K562 (cell line): ENCODE measurements around the gene CIAPIN1. TPM values are rescaled to one million over a fixed set of nuclear protein-coding genes. Genes with fewer than 3 reads are reported as not detected.

Source experiments
- ATAC-seq: fragments of 200-7000 bp; cut with Tn5 transposase; 3 replicates; pipeline ENCODE4 v1.9.1; 2020; ENCODE audit warnings: moderate library complexity
- BruUV-seq: library from RNA; stranded (reverse); fragments of 400-500 nt; replicated peaks from 2 replicates; lab custom pipeline; 2021; lab: Mats Ljungman, UMichigan
- CTCF ChIA-PET: fragments of 300-600 bp; formaldehyde crosslinking; extraction: SDS; loops from one replicate; lab custom pipeline; 2021; ENCODE audit warnings: low intra/inter-chr PET ratio; lab: Yijun Ruan, JAX
- POLR2A ChIA-PET: fragments of 300-600, 350-650 bp; sonication (Branson Sonifier 250); formaldehyde crosslinking; extraction: SDS; loops from one replicate; lab custom pipeline; 2021; ENCODE audit warnings: antibody characterized with exemption, inconsistent platforms; lab: Yijun Ruan, JAX
- DNase-seq, 4 experiments: peaks; one replicate each; pipeline versions ENCODE4 v3.0.0 to v3.0.0-alpha.2; 2011 to 2018; ENCODE audit warnings: low spot score in 3 of 4, mixed read lengths in 3 of 4; ENCODE audit errors: extremely low read depth in 1 of 4
- FAIRE-seq: peaks from 2 replicates; lab custom pipeline; 2011; peaks lifted over from hg19 to GRCh38; lab: Jason Lieb, UNC
- H2AFZ ChIP-seq: 2 replicates; pipeline ENCODE4 v1.6.0; 2011; ENCODE audit warnings: low read depth, low read length, control low read depth, inconsistent platforms
- H3K27ac ChIP-seq: fragments of 200-600 bp; 3 replicates; pipeline ENCODE4 v1.8.0; 2011; ENCODE audit warnings: low read depth, mild to moderate bottlenecking, control low read depth, inconsistent platforms, low read length, moderate library complexity, mixed read lengths; ENCODE audit errors: extremely low read depth
- H3K27me3 ChIP-seq, 2 experiments: fragments of 300-600 bp in 1 of 2; 2 replicates in 1 of 2; 3 replicates in 1 of 2; pipeline versions ENCODE4 v1.6.0 to v1.8.0; 2011; ENCODE audit warnings: inconsistent platforms in 2 of 2, low read length in 2 of 2, mild to moderate bottlenecking in 1 of 2, mixed read lengths in 1 of 2, moderate library complexity in 1 of 2; ENCODE audit not compliant: control insufficient read depth in 2 of 2, insufficient read depth in 2 of 2
- H3K36me3 ChIP-seq: fragments of 300-600 bp; 3 replicates; pipeline ENCODE4 v1.8.0; 2011; ENCODE audit warnings: mild to moderate bottlenecking, low read length, inconsistent platforms; ENCODE audit not compliant: control insufficient read depth, insufficient read depth
- H3K4me1 ChIP-seq, 2 experiments: fragments of 200-600 bp in 1 of 2; replicated peaks in 1 of 2; 2 replicates in 1 of 2; 3 replicates in 1 of 2; pipeline versions ENCODE4 v1.5.1 to v1.8.0; 2011; ENCODE audit warnings: inconsistent platforms in 2 of 2, low read length in 2 of 2, mild to moderate bottlenecking in 1 of 2, mixed read lengths in 1 of 2, moderate library complexity in 1 of 2; ENCODE audit not compliant: control insufficient read depth in 2 of 2, insufficient read depth in 2 of 2
- H3K4me2 ChIP-seq: 2 replicates; pipeline ENCODE4 v1.6.1; 2011; ENCODE audit warnings: low read length, control low read depth, inconsistent platforms, mixed read lengths; ENCODE audit not compliant: insufficient read depth
- H3K4me3 ChIP-seq: fragments of 200-600 bp; sonication (generic), shearing (Covaris generic); 2 replicates; pipeline ENCODE4 v1.5.1; 2016; ENCODE audit warnings: control low read depth, inconsistent platforms
- H3K79me2 ChIP-seq: fragments of 200-600 bp; 3 replicates; pipeline ENCODE4 v1.8.0; 2011; ENCODE audit warnings: low read length, inconsistent platforms; ENCODE audit not compliant: control insufficient read depth, insufficient read depth
- H3K9ac ChIP-seq, 2 experiments: 2 replicates each; pipeline versions ENCODE4 v1.6.0 to v1.6.1; 2011; ENCODE audit warnings: low read depth in 2 of 2, low read length in 2 of 2, control low read depth in 1 of 2, inconsistent platforms in 1 of 2, mild to moderate bottlenecking in 1 of 2, mixed read lengths in 1 of 2; ENCODE audit not compliant: insufficient read depth in 1 of 2
- H3K9me1 ChIP-seq: one replicate; pipeline ENCODE4 v1.6.0; 2011; ENCODE audit warnings: inconsistent platforms, mild to moderate bottlenecking, low read length, moderate library complexity; ENCODE audit not compliant: control insufficient read depth, insufficient read depth
- H3K9me3 ChIP-seq: replicated peaks from 2 replicates; pipeline ENCODE4 v1.5.1; 2011; ENCODE audit warnings: low read depth, low read length, inconsistent platforms; ENCODE audit not compliant: control insufficient read depth, insufficient read depth
- H4K20me1 ChIP-seq: replicated peaks from 2 replicates; pipeline ENCODE4 v1.6.1; 2011; ENCODE audit warnings: low read length, inconsistent platforms, mixed read lengths; ENCODE audit not compliant: control insufficient read depth, insufficient read depth
- RBM15 ChIP-seq: fragments of 200-400 bp; formaldehyde crosslinking; IDR thresholded peaks from 2 replicates; pipeline ENCODE4 v1.6.1; 2018; ENCODE audit warnings: mild to moderate bottlenecking, low read length, moderate library complexity; ENCODE audit not compliant: insufficient read depth
- ZHX1 ChIP-seq: fragments of 150-350 bp; conservative IDR thresholded peaks from 2 replicates; pipeline ENCODE4 v1.6.1; 2014; ENCODE audit warnings: low read length
- WGBS: fragments of 100-300 bp; shearing (Covaris generic); methylation state at CpG from one replicate; pipeline ENCODE4 v1.1.6; 2016; ENCODE audit warnings: low coverage, mixed read lengths; ENCODE audit not compliant: insufficient coverage; ENCODE audit errors: missing lambda C conversion rate; 5-methylcytosine and 5-hydroxymethylcytosine counted together
- in situ Hi-C: fragments of 300-500 bp; cut with MboI; formaldehyde crosslinking; loops from 4 replicates; pipeline ENCODE4 v1.15.0; 2018; ENCODE audit warnings: inconsistent platforms, mixed read lengths
- intact Hi-C: fragments of 100-400 bp; cut with micrococcal nuclease; formaldehyde crosslinking; loops from 2 replicates; pipeline ENCODE4 v1.14.2; 2022
- polyA plus RNA-seq, 8 experiments: library from polyadenylated mRNA; depleted of rRNA in 4 of 8; stranded (reverse) in 5 of 8; unstranded in 3 of 8; fragments of >200 nt; fragmentation: Nextera tagmentation in 2 of 8; fragmentation: Illumina TruSeq in 1 of 8; extraction: Ambion mirVana in 2 of 8; extraction: Trizol in 1 of 8; gene quantifications; 2 replicates each; pipeline versions ENCODE4 v1.2.1 to v1.2.3, GENCODE V29; 2011 to 2014; ENCODE audit warnings: inconsistent platforms in 1 of 8, missing spikeins in 1 of 8
- total RNA-seq, 7 experiments: library from RNA; depleted of rRNA in 6 of 7; stranded (reverse); fragments of >200 nt in 6 of 7; fragmentation: Illumina TruSeq in 2 of 7; extraction: Trizol in 2 of 7; gene quantifications; 2 replicates each; pipeline versions ENCODE4 v1.2.1 to v1.2.3, GENCODE V29; 2011 to 2021; ENCODE audit warnings: low replicate concordance in 1 of 7
- TF ChIP-seq, protein P1 (sequence below): fragments of 250-450 bp; sonication (Bioruptor Pico); IDR thresholded peaks from 2 replicates; pipeline ENCODE4 v1.8.0; 2022; ENCODE audit warnings: moderate library complexity, mild to moderate bottlenecking, inconsistent platforms
- TF ChIP-seq, protein P2 (sequence below), 2 experiments: fragments of 450-650 bp; formaldehyde crosslinking in 1 of 2; IDR thresholded peaks; 2 replicates each; pipeline versions ENCODE4 v1.4.0 to v1.6.1; 2014 to 2020; ENCODE audit warnings: mild to moderate bottlenecking in 2 of 2, borderline replicate concordance in 1 of 2, low read depth in 1 of 2

The CIAPIN1 gene
- total and polyA plus RNA-seq, 9 of the 15 experiments (the other 6 are each of a cell fraction or from before 2014, with no cell fraction given) = 71.8 to 263 (median 95.7) TPM

GRCh38 chr16:57403965-57404817 is 43.0 kb downstream of the CIAPIN1 start, which contains the start of gene CCL17 (continued):
- TF ChIP-seq, protein P1, sequence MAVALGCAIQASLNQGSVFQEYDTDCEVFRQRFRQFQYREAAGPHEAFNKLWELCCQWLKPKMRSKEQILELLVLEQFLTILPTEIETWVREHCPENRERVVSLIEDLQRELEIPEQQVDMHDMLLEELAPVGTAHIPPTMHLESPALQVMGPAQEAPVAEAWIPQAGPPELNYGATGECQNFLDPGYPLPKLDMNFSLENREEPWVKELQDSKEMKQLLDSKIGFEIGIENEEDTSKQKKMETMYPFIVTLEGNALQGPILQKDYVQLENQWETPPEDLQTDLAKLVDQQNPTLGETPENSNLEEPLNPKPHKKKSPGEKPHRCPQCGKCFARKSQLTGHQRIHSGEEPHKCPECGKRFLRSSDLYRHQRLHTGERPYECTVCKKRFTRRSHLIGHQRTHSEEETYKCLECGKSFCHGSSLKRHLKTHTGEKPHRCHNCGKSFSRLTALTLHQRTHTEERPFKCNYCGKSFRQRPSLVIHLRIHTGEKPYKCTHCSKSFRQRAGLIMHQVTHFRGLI (CRISPR knock-in tag) = no peak
- TF ChIP-seq RBM15 = no peak

DNA sequence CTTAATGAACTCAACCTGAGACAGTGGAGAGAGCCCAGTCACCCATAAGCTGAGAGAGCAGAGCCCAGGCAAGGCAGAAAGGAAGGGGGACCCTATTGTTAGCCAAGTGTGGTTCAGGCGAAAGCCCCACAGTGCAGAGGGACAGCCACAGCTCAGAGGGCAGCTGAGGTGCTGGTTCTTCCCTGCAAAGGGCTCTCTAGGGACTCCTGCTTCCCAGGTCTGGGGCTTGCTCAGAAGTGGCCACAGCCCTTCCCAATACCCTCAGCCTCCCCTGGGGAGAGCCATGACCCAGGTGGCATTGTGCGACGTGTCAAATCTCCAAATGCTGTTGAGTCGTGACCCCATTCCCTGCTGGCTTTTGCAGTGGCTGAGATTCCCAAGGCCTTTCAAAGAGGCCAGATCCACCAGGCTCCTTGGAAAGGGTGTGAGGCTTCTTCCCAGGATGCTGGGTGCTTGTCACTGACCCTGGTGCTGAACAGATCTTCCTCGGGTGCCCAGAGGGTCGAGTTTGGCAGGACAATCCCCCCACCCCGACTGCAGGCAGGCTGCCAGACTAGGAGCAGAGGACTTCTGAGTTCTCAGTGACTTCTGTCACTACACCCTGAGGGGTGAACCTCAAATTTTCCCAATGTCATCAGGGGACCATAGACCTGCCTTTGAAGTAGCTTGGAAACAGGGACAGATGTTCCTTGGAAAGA is 45.1 kb downstream of the CIAPIN1 start:
- no peaks in the 10 kb centered on the region for H4K20me1 ChIP-seq
- DNase-seq (no peak), ATAC-seq (no peak), FAIRE-seq (no peak)
- POLR2A ChIA-PET = no interaction called here
- H3K27ac ChIP-seq = no peak overlapping the region
- intact Hi-C loops = no loop called here
- H3K9me1 ChIP-seq = no peaks in the 10 kb centered on the region
- no TSS peak for BruUV-seq
- no peak overlapping the region for H3K9ac ChIP-seq
- peaks cover 0 to 42% of the 10 kb centered on the region in 2 experiments; a peak in 3 of 5 replicates for H3K27me3 ChIP-seq
- in situ Hi-C loops = no loop called here
- CTCF ChIA-PET = no interaction called here
- H3K9me3 ChIP-seq = no peaks in the 10 kb centered on the region
- H3K36me3 ChIP-seq = no peaks in the 10 kb centered on the region
- no peak overlapping the region for H3K4me3 ChIP-seq
- no peak for TF ChIP-seq ZHX1
- TF ChIP-seq, protein P2, sequence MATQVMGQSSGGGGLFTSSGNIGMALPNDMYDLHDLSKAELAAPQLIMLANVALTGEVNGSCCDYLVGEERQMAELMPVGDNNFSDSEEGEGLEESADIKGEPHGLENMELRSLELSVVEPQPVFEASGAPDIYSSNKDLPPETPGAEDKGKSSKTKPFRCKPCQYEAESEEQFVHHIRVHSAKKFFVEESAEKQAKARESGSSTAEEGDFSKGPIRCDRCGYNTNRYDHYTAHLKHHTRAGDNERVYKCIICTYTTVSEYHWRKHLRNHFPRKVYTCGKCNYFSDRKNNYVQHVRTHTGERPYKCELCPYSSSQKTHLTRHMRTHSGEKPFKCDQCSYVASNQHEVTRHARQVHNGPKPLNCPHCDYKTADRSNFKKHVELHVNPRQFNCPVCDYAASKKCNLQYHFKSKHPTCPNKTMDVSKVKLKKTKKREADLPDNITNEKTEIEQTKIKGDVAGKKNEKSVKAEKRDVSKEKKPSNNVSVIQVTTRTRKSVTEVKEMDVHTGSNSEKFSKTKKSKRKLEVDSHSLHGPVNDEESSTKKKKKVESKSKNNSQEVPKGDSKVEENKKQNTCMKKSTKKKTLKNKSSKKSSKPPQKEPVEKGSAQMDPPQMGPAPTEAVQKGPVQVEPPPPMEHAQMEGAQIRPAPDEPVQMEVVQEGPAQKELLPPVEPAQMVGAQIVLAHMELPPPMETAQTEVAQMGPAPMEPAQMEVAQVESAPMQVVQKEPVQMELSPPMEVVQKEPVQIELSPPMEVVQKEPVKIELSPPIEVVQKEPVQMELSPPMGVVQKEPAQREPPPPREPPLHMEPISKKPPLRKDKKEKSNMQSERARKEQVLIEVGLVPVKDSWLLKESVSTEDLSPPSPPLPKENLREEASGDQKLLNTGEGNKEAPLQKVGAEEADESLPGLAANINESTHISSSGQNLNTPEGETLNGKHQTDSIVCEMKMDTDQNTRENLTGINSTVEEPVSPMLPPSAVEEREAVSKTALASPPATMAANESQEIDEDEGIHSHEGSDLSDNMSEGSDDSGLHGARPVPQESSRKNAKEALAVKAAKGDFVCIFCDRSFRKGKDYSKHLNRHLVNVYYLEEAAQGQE (IDR thresholded peaks at IDR 0.05; ENCODE audit: borderline replicate concordance) = peak; percentile 37
- TF ChIP-seq, protein P2 (CRISPR knock-in tag; IDR thresholded peaks at IDR 0.05; ENCODE audit: low read depth) = no peak
- no peak overlapping the region for H3K4me2 ChIP-seq
- 0% methylated on average over 7 of the region's 7 CpGs for WGBS
- H2AFZ ChIP-seq = no peak overlapping the region
- no peaks in the 10 kb centered on the region for H3K79me2 ChIP-seq
- no peaks in the 10 kb centered on the region for H3K4me1 ChIP-seq
